HG03060 (cell line): Measurements from ENCODE around the gene TMEM121B.

Experiments used
- ATAC-seq: cut with Tn5 transposase; IDR thresholded peaks from one replicate; pipeline ENCODE4 v1.9.1; 2021; ENCODE audit warnings: low read depth, moderate number of reproducible peaks; ENCODE audit not compliant: unreplicated experiment

Gene TMEM121B

DNA sequence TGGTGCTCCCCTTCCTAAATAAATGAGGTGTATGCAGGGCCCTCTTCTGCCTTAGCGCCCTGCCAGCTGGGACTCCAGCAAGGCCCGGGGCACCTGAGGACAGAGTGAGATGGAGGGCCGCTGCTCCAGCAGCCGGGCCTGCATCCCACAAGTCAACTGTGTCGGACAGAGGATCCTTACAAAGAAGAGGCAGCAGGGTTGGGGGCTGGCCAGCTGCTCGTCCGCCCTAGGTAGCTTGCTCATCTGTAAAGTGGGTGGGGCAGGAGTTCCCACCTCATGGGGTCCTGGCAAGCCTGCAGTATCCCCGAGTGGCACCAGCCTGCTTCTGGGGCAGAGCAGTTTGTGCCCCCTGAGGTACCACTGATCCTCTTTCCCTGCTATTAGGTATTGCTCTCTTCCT is 7.6 kb downstream of the TMEM121B start:
- no peak for ATAC-seq

DNA sequence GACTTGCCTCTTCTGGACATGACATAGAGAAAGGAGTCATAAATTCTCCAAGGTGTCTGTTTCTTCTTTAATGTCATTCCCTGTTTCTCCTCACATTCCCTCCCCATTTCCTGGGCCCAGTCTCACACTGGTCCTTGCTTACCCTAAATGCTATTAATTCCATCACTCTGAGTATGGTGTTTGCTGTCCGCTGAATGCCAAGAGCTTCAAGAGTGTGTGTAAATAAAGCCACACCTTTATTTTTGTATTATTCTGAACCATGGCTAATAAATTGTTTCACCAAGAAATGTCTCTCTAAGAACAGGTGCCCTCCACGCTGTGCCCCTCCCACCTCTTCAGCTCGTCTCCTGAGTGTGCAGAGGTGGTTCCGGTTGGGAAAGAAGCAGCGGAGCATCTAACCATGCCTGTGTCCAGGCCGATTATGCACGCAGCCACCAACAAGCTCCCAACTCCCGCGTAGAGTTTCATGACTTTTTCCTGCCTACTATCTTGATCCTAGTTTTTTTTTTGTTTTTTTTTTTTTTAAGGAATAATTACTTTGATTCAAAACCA is 8.6 kb downstream of the TMEM121B start:
- ATAC-seq: no peak

DNA sequence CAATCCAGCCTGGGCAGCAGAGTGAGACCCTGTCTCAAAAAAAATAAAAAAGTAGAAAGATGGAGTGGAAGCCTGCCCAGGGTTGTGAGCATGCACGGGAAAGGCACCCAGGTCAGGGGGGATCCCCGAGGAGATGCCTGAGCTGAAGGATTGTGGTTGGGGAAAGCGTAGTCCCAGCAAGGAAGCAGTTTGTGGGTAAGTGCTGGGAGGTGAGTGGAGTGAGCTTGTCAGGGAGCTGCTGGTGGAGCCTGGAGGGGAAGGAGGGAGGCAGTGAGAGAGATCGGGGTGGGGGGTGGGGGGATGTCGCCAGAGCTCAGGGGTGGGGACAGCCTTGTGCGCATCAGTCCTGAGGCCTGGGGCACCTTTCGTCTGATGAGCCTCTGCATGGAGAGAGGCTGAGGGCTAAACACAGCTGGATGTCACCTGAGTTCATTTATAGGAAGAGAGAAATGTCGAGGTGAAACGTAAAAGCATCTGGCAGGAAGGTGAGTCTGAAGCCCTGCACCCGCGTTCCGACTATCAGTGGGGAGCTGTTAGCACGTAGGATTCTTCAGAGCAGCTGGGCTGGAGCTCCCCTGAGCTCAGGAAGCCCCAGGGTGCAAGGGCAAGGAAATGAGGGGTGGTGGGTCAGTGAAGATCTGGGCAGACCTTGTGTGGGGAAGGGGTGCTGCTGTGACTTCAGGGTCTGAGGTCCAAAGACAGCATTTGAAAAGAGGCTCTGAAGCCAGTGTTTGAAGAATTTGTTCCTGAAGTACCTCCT is 10.2 kb downstream of the TMEM121B start:
- ATAC-seq: no peak

DNA sequence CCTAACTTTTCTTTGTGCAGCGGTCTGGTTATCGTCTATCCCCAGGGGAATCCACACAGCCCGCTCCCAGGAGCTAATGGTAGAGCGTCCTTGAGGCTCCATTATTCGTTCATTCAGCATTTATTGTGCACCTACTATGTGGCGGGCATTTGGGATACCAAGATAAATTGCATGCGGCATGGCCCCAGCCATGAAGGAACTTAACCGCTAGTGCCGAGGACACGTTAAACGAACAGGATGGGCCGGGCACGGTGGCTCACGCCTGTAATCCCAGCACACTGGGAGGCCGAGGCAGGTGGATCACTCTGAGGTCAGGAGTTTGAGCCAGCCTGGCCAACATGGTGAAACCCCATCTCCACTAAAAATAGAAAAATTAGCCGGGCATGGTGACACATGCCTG is 11.2 kb downstream of the TMEM121B start:
- ATAC-seq: no peak

DNA sequence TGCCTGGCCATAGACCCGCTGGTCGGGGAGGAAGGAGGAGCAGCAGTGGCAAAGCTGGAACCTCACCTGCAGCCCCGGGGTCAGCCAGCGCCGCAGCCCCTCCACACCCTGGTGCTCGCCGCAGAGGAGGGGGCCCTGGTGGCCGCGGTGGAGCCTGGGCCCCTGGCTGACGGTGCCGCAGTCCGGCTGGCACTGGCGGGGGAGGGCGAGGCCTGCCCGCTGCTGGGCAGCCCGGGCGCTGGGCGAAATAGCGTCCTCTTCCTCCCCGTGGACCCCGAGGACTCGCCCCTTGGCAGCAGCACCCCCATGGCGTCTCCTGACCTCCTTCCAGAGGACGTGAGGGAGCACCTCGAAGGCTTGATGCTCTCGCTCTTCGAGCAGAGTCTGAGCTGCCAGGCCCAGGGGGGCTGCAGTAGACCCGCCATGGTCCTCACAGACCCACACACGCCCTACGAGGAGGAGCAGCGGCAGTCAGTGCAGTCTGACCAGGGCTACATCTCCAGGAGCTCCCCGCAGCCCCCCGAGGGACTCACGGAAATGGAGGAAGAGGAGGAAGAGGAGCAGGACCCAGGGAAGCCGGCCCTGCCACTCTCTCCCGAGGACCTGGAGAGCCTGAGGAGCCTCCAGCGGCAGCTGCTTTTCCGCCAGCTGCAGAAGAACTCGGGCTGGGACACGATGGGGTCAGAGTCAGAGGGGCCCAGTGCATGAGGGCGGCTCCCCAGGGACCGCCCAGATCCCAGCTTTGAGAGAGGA is 11.9 kb downstream of the TMEM121B start:
- ATAC-seq: no peak

DNA sequence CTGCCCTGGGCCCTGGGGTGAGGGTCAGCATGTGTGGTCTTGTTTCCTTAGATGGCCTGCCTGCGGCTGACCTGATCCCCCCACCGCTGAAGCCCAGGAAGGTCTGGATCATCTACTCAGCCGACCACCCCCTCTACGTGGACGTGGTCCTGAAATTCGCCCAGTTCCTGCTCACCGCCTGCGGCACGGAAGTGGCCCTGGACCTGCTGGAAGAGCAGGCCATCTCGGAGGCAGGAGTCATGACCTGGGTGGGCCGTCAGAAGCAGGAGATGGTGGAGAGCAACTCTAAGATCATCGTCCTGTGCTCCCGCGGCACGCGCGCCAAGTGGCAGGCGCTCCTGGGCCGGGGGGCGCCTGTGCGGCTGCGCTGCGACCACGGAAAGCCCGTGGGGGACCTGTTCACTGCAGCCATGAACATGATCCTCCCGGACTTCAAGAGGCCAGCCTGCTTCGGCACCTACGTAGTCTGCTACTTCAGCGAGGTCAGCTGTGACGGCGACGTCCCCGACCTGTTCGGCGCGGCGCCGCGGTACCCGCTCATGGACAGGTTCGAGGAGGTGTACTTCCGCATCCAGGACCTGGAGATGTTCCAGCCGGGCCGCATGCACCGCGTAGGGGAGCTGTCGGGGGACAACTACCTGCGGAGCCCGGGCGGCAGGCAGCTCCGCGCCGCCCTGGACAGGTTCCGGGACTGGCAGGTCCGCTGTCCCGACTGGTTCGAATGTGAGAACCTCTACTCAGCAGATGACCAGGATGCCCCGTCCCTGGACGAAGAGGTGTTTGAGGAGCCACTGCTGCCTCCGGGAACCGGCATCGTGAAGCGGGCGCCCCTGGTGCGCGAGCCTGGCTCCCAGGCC is 12.7 kb downstream of the TMEM121B start:
- ATAC-seq: no peak

DNA sequence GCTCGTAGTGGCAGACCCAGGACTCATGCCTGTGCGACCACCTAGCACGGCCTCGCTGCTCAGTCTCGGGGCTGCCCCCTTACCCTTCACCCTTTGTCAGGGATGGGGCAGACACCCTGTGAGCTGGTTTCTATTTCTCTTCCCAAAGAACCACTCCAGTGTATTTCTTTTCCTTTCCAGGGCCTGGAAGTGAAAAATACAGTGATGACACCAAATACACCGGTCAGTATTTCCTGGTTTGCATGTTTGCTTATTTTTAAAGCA is 13.7 kb downstream of the TMEM121B start:
- ATAC-seq: no peak

DNA sequence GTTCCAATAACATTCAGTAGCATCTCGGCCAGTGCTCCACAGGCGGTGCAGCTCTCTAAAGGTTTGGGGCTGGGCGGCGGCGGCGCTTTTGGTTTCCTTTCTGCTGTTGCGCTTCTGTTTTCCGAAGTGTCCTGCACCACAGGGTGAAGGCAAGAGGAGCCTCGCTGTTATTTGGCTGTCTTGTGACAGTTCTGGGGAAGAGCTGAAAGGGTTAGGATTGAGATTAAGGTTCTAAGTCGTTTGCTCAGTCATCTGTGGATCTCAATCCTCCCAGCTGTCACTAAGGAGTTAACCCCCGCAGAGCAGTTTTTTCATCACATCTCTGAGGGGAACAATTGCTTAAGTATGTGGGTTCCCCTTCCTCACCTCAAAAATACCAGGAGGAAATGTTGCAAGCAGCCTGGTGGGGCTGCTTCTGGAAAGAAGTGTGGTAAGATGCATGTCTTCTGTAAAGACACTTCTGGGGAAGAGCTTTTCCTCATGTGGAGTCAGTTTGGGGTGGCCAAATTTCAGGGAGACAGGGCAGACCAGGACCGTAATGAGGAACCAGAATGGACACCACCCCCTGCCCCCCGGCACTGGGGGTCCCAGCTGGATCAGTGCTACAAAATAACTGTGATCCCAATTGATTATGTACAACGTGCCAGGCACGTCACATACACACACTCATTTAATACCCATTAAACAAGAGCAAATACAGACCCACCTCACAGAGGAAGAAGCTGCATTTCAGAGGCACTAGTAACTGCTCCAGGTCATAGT is 14.2 kb downstream of the TMEM121B start:
- ATAC-seq: no peak

DNA sequence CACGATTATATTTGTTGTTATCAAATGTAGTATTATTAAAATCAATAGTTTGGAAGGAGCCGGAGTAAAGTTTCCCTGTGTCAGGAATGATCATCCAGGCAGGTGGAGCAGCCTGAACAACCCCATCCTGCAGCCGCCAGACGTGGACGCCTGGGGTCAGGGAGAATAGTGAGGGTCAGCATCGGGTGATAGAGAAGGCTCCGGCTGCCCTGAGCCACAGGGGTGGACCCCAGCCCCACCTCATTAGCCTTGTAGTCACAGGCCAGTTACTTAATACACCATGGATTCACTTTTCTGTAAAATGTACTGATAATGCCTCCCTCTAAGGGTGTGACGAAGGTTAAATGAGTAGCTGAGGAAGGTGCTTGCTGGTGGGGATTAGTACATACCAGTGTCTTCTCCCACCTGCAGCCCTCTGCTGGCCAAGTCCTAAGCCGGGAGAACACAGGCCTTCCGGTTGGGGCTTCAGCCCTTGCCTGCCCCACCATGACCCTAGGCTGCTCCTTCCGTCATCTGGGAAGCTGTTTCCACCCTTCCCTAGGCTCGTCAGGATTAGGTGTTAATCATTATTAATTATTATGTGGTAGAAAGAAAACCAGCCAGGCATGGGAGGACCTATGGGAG is 14.9 kb downstream of the TMEM121B start:
- ATAC-seq: no peak

DNA sequence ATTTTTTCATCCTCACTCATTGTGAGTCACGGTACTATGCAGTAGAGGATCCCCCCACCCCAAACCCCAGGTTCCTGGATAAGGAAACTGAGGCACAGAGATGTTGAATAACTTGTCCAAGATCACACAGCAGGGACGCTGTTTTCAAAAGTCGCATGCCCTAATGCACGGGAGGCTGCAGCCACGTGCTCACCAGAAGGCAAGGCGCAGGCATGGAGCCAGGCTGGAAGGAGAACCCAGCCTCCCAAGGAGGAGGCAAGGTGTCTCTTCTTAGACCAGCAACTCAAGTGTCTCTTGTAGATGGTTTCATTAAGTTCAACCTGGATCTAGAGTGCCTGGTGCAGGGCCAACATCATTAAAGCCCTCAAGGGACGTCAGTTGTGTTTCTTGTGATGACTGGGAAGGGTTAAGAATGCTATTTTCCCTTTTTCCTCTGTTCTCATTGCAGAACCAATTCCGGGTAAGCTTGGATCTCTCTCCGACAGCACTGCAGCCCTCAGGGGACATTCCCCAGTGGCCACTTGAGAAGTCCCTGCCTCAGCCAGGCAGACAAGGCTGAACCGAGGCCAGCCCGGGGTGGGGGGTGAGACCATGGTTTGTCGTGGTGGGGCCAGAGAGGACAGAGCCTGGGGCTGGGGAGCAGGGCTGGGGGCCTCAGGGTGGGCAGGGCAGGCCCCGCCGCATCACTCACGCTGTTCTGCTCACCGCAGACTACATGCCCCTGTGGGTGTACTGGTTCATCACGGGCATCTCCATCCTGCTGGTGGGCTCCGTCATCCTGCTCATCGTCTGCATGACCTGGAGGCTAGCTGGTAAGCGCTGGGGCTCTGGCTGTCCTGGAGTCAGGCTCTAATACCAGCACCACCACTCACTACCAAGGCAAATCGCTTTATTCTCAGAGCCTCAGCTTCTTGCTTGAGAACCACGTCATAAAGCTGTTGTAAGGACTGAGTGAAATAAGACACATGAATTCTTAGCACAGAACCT is 15.7 kb downstream of the TMEM121B start:
- ATAC-seq: no peak

DNA sequence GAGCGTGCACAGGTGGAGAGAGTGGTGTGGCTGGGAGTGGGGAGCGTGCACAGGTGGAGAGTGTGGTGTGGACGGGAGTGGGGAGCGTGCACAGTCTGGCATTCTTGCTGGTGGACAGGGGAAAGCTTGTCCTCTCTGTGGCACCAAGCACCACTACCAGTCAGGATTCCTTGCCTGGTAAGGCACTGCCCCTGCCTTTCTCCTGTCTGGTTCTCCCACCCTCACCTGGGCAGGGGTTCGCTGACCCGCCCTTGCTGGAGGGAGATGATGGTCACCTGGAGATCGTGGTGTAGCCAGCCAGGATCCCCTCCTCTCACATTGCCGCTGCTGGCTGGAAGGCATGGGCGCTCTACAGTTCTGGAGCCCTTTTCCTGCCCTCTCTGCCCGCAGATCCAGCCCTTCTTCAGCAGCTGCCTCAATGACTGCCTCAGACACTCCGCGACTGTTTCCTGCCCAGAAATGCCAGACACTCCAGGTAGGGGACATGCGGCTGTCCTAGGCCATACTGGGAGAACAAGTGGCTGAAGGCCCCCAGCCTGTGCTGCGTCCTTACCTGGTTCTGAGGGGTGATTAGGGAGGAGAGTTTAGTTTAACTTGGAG is 16.7 kb downstream of the TMEM121B start:
- ATAC-seq: no peak

DNA sequence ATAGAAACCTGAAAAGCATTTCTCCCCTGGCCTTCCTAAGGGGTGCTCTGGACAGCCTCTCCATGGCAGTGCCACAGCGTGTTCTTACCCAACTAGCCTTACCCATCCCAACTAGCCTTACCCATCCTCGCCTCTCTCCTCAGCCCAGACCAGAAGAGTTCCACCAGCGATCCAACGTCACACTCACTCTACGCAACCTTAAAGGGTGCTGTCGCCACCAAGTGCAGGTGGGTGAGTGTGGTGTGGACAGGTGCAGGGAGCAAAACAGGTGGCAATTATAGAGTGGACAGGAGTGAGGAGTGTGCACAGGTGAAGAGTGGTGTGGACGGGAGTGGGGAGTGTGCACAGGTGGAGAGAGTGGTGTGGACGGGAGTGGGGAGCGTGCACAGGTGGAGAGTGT is 17.8 kb downstream of the TMEM121B start:
- no peak for ATAC-seq

DNA sequence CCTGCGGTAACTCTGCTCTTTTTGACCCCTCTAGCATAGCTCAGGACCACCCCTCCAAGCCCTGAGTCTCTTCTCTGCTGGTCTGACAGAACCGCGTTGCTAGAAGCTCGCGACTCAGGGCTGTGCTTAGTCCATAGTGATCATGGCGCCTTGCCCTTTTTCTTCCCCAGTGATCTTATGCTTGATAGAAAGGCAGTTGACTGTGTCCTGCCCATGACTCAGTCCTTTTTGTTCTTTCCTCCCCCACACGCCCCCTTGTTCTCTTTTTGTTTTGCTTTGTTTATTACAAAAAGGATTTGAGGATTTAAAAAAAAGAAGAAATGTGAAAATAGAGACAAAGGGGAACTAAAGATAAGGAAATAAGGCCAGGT is 18.9 kb downstream of the TMEM121B start:
- ATAC-seq: no peak

DNA sequence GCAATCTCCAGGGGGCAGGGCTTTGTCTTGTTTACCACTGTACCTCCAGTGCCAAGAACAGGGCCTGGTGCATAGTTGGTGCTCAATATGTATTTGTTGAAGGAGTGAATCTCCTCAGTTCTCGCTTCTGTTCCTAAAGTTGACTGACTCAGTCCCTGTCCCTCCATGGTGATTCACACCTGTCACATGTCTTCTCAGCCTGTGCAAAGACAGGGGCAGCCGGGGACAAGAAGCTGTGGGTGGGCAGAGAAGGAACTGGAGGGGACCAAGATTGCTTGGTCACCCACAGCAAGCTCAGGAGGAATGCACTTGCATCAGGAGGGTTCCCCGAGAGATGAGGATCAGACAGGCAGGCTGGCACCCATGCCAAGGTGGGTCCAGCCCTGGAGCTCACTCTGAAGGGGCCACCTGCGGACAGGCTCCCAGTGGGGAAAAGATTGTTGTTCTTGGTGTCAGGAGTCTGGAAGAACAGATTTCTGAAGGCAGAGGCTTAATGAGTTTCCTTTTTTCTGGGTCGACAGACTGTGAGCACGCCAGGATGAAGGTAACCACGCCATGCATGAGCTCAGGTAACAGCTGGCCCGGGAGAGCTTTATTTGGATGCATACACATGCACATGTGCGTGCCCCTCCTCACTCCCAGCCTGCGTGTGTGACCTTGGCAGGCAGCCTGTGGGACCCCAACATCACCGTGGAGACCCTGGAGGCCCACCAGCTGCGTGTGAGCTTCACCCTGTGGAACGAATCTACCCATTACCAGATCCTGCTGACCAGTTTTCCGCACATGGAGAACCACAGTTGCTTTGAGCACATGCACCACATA is 19.5 kb downstream of the TMEM121B start:
- no peak for ATAC-seq

DNA sequence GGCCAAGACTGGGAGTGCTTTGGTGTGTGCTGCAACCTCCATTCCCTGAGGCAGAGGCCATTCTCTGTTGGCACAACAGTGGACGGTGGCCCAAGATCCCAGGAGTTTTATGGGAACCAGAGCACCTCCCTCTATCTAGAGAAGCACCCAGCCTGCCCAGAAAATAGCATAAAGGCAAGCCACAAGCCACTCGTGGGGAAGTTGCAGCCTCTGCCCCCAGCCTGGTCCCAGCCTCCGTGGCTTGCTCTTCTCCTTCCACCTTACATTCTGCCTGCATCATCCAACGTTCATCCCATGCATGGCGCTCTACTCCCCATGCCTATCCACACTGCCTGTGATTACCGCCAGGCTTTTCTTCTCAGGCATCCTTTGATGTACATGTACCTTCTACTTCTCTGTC is 20.5 kb downstream of the TMEM121B start:
- no peak for ATAC-seq

DNA sequence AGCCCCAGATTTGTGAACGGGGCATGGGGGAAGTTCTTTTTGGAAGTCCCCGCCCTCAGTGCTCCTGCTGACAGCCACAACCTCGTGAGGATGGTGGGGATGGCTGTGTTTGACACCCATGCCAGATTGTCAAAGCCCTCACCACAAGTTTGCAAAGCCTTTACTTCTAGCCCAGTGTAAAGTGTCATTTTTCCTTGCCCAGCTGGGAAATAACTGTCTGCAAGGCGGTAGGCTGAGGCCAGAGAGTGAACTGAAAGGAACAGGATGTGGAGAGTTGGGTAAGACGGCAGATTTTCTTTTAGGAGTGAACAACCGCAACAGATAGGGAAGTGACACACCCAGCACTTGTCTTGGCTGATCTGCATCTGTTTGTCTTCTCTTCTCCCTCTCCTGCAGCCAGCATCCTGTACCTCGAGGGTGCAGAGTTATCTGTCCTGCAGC is 22.8 kb downstream of the TMEM121B start:
- ATAC-seq: no peak

DNA sequence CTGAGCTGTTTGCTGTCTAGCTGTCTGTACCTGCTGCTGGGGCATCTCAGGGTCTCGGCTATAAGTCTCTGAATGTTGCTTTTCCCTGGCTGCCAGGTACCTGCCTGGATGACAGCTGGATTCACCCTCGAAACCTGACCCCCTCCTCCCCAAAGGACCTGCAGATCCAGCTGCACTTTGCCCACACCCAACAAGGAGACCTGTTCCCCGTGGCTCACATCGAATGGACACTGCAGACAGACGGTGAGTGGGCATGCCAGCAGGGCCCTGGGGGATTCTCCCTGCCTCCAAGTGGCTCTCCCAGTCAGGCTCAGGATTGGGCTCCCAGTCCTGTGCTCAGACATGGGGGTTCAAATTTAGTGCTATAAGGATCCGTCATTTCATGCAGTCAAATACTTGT is 23.5 kb downstream of the TMEM121B start:
- no peak for ATAC-seq

DNA sequence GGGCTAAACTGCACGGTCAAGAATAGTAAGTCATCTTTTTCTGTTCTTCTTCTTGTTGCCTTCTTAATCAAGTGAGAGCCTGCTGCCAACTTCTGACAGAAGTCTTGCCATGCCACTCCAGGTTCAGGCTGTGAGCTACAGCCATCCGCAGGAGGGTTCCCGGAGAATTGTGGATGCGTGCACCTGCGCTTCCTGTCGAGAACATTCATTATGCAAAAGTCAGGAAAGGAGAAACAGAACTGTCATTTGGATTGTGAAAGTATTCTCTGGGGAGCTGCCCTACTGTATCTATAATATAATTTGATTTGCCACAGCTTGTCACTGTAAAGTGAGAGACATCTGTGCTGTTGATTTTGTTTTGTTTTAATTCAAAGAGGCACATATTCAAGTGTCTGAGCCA is 24.1 kb downstream of the TMEM121B start:
- ATAC-seq: no peak
